ENCODE measurements around the gene LRRC37A3. TPM values are rescaled to one million over a fixed set of nuclear protein-coding genes. Genes with fewer than 3 reads are reported as not detected.
"Not testable (repeated sequence)": the region's sequence is repeated elsewhere in the genome, so short reads cannot be mapped to it uniquely, and the experiment has no call there.

LRRC37A3 gene
- total RNA-seq, 2 donors from 2014 or later, result 18.6 to 50.9 TPM

GRCh38 chr17:64838513-64838912 lies 80.8 kb downstream of the LRRC37A3 start:
- H3K36me3 Mint-ChIP-seq (ENCODE audit: low read depth); H3K9me3 ChIP-seq (ENCODE audit: control insufficient read depth, low read length, poor library complexity, severe bottlenecking); H3K4me1 Mint-ChIP-seq; DNase-seq; H3K4me3 Mint-ChIP-seq; H3K27me3 Mint-ChIP-seq; H3K27ac Mint-ChIP-seq; ATAC-seq: not testable (repeated sequence)

- peak overlapping the region; percentile 97 for H3K4me3 Mint-ChIP-seq
- H3K9me3 ChIP-seq (ENCODE audit: control insufficient read depth, low read length, poor library complexity, severe bottlenecking); H3K27me3 Mint-ChIP-seq; H3K4me1 Mint-ChIP-seq; H3K36me3 Mint-ChIP-seq (ENCODE audit: low read depth): not testable (repeated sequence)
- DNase-seq, result peak; percentile 75 to 83 (median 77)
- peak overlapping the region; percentile 91 for H3K27ac Mint-ChIP-seq
- peak; percentile 94 for ATAC-seq
Observed at GRCh38 chr17:64837018-64837761, 82.1 kb downstream of the LRRC37A3 start.

- not testable (repeated sequence) for H3K36me3 Mint-ChIP-seq (ENCODE audit: low read depth)
- peak; percentile 19 for ATAC-seq
Observed at GRCh38 chr17:64836623-64837017, 82.7 kb downstream of the LRRC37A3 start.

GRCh38 chr17:64834060-64834459 lies 85.2 kb downstream of the LRRC37A3 start:
- not testable (repeated sequence) for ATAC-seq; DNase-seq; H3K36me3 Mint-ChIP-seq (ENCODE audit: low read depth); H3K4me3 Mint-ChIP-seq; H3K9me3 ChIP-seq (ENCODE audit: control insufficient read depth, low read length, poor library complexity, severe bottlenecking); H3K27me3 Mint-ChIP-seq
- Mint-ChIP-seq H3K27ac (peak overlapping the region; percentile 21), H3K4me1 (peaks cover 17% of the 10 kb centered on the region)

More at GRCh38 chr17:64836623-64837017, 82.7 kb downstream of the LRRC37A3 start:
- H3K27me3 Mint-ChIP-seq; H3K4me1 Mint-ChIP-seq; H3K9me3 ChIP-seq (ENCODE audit: control insufficient read depth, low read length, poor library complexity, severe bottlenecking): not testable (repeated sequence)
- peak overlapping the region; percentile 90 for H3K27ac Mint-ChIP-seq
- peak overlapping the region; percentile 97 for H3K4me3 Mint-ChIP-seq
- peak in 1 of 3 donors; percentile 24 for DNase-seq

- not testable (repeated sequence) for DNase-seq; ATAC-seq; H3K27me3 Mint-ChIP-seq; H3K4me3 Mint-ChIP-seq; H3K36me3 Mint-ChIP-seq (ENCODE audit: low read depth); H3K9me3 ChIP-seq (ENCODE audit: control insufficient read depth, low read length, poor library complexity, severe bottlenecking)
- Mint-ChIP-seq H3K4me1 (peaks cover 11% of the 10 kb centered on the region), H3K27ac (peak overlapping the region; percentile 19)
Observed at GRCh38 chr17:64830631-64831040, 88.6 kb downstream of the LRRC37A3 start.

GRCh38 chr17:64829824-64830630 lies 89.3 kb downstream of the LRRC37A3 start:
- H3K27ac Mint-ChIP-seq, result peak overlapping the region; percentile 19
- not testable (repeated sequence) for H3K36me3 Mint-ChIP-seq (ENCODE audit: low read depth); DNase-seq; H3K4me3 Mint-ChIP-seq; H3K27me3 Mint-ChIP-seq; H3K9me3 ChIP-seq (ENCODE audit: control insufficient read depth, low read length, poor library complexity, severe bottlenecking); ATAC-seq
- peaks cover 11% of the 10 kb centered on the region for H3K4me1 Mint-ChIP-seq

GRCh38 chr17:64829068-64829467 lies 90.2 kb downstream of the LRRC37A3 start:
- not testable (repeated sequence) for H3K36me3 Mint-ChIP-seq (ENCODE audit: low read depth); ATAC-seq; H3K9me3 ChIP-seq (ENCODE audit: control insufficient read depth, low read length, poor library complexity, severe bottlenecking); DNase-seq; H3K27me3 Mint-ChIP-seq; H3K4me3 Mint-ChIP-seq; H3K27ac Mint-ChIP-seq
- peaks cover 11% of the 10 kb centered on the region for H3K4me1 Mint-ChIP-seq

- DNase-seq; H3K36me3 Mint-ChIP-seq (ENCODE audit: low read depth); H3K27me3 Mint-ChIP-seq; ATAC-seq; H3K9me3 ChIP-seq (ENCODE audit: control insufficient read depth, low read length, poor library complexity, severe bottlenecking); H3K27ac Mint-ChIP-seq; H3K4me1 Mint-ChIP-seq; H3K4me3 Mint-ChIP-seq: not testable (repeated sequence)
Observed at GRCh38 chr17:64818904-64819303, 100.4 kb downstream of the LRRC37A3 start.

GRCh38 chr17:64815833-64816198 lies 103.5 kb downstream of the LRRC37A3 start:
- H3K27ac Mint-ChIP-seq; H3K36me3 Mint-ChIP-seq (ENCODE audit: low read depth); H3K9me3 ChIP-seq (ENCODE audit: control insufficient read depth, low read length, poor library complexity, severe bottlenecking); H3K4me3 Mint-ChIP-seq; H3K27me3 Mint-ChIP-seq; ATAC-seq; DNase-seq; H3K4me1 Mint-ChIP-seq: not testable (repeated sequence)

GRCh38 chr17:64814993-64815832 lies 104.1 kb downstream of the LRRC37A3 start:
- H3K27ac Mint-ChIP-seq; H3K36me3 Mint-ChIP-seq (ENCODE audit: low read depth); H3K27me3 Mint-ChIP-seq; DNase-seq; H3K9me3 ChIP-seq (ENCODE audit: control insufficient read depth, low read length, poor library complexity, severe bottlenecking); H3K4me1 Mint-ChIP-seq; ATAC-seq; H3K4me3 Mint-ChIP-seq: not testable (repeated sequence)

GRCh38 chr17:64808178-64808977 lies 110.9 kb downstream of the LRRC37A3 start:
- H3K4me3 Mint-ChIP-seq, result peak overlapping the region; percentile 49
- DNase-seq, result peak in 1 of 3 donors; percentile 20
- H3K27me3 Mint-ChIP-seq; H3K4me1 Mint-ChIP-seq; H3K36me3 Mint-ChIP-seq (ENCODE audit: low read depth); H3K9me3 ChIP-seq (ENCODE audit: control insufficient read depth, low read length, poor library complexity, severe bottlenecking): not testable (repeated sequence)
- peak overlapping the region; percentile 71 for H3K27ac Mint-ChIP-seq
- peak; percentile 86 for ATAC-seq

Measured in T-helper 17 cell (primary cell).